Neural progenitor cell (in vitro differentiated cells): Measurements from ENCODE around the gene FCSK. TPM values are rescaled to one million over a fixed set of nuclear protein-coding genes. Genes with fewer than 3 reads are reported as not detected.
A peak's percentile ranks its signal among the peaks of the same experiment; 100 is the strongest.

Experiments used
- DNase-seq: peaks from one replicate; pipeline ENCODE4 v3.0.0-alpha.2; 2016; ENCODE audit warnings: low spot score
- H2AFZ ChIP-seq: fragments of 200-600 bp; sonication (generic); replicated peaks from 2 replicates; pipeline ENCODE4 v1.6.1; 2016; ENCODE audit warnings: antibody characterized with exemption
- H3F3A ChIP-seq: fragments of 200-600 bp; sonication (generic); 2 replicates; pipeline ENCODE4 v1.6.1; 2016; ENCODE audit warnings: antibody characterized with exemption, low read depth
- H3K27ac ChIP-seq: fragments of 200-600 bp; sonication (generic); 2 replicates; pipeline ENCODE4 v1.5.1; 2016; ENCODE audit warnings: mild to moderate bottlenecking
- H3K27me3 ChIP-seq: fragments of 200-600 bp; sonication (generic); 2 replicates; pipeline ENCODE4 v1.6.1; 2016; ENCODE audit warnings: mild to moderate bottlenecking, moderate library complexity
- H3K36me3 ChIP-seq: fragments of 200-600 bp; sonication (generic); 2 replicates; pipeline ENCODE4 v1.5.1; 2016
- H3K4me1 ChIP-seq: fragments of 200-600 bp; sonication (generic); 2 replicates; pipeline ENCODE4 v1.6.1; 2016; ENCODE audit warnings: mixed run types
- H3K4me2 ChIP-seq: fragments of 200-600 bp; sonication (generic); 2 replicates; pipeline ENCODE4 v1.6.1; 2016
- H3K4me3 ChIP-seq: fragments of 200-600 bp; sonication (generic); 2 replicates; pipeline ENCODE4 v1.5.1; 2016
- H3K79me2 ChIP-seq: fragments of 200-600 bp; sonication (generic); 2 replicates; pipeline ENCODE4 v1.6.1; 2016; ENCODE audit warnings: low read depth
- H3K9ac ChIP-seq: fragments of 200-600 bp; sonication (generic); 2 replicates; pipeline ENCODE4 v1.6.1; 2016
- H3K9me3 ChIP-seq: fragments of 200-600 bp; sonication (generic); 2 replicates; pipeline ENCODE4 v1.5.1; 2016; ENCODE audit warnings: low read depth
- H4K20me1 ChIP-seq: fragments of 200-600 bp; sonication (generic); 2 replicates; pipeline ENCODE4 v1.6.1; 2016; ENCODE audit warnings: low read depth
- H3K27ac Mint-ChIP-seq: 3 replicates; pipeline ENCODE4 v1.8.0; 2021; ENCODE audit warnings: mixed read lengths
- H3K27me3 Mint-ChIP-seq: 2 replicates; pipeline ENCODE4 v1.8.0; 2022; ENCODE audit warnings: low read depth, mild to moderate bottlenecking, inconsistent platforms, moderate library complexity, mixed read lengths; ENCODE audit not compliant: insufficient read depth
- H3K36me3 Mint-ChIP-seq: 3 replicates; pipeline ENCODE4 v1.8.0; 2021; ENCODE audit warnings: mixed read lengths
- H3K4me1 Mint-ChIP-seq: 3 replicates; pipeline ENCODE4 v1.8.0; 2021; ENCODE audit warnings: mixed read lengths
- H3K4me3 Mint-ChIP-seq: 3 replicates; pipeline ENCODE4 v1.8.0; 2021; ENCODE audit warnings: mild to moderate bottlenecking, moderate library complexity, mixed read lengths
- H3K9me3 Mint-ChIP-seq: 3 replicates; pipeline ENCODE4 v1.8.0; 2020; ENCODE audit warnings: mixed read lengths
- CTCF ChIP-seq: fragments of 200-600 bp; sonication (generic); IDR thresholded peaks from 2 replicates; pipeline ENCODE4 v1.5.1; 2017; ENCODE audit warnings: antibody characterized with exemption, mild to moderate bottlenecking
- EZH2 ChIP-seq: fragments of 200-600 bp; sonication (generic); IDR thresholded peaks from 2 replicates; pipeline ENCODE4 v1.6.1; 2017; ENCODE audit warnings: antibody characterized with exemption, mild to moderate bottlenecking, moderate library complexity
- EZH2phosphoT487 ChIP-seq: fragments of 200-600 bp; sonication (generic); IDR thresholded peaks from 2 replicates; pipeline ENCODE4 v1.6.1; 2017; ENCODE audit warnings: antibody characterized with exemption
- total RNA-seq: library from RNA; depleted of rRNA; stranded (reverse); fragments of >200 nt; gene quantifications from 2 replicates; pipeline ENCODE4 v1.2.3, GENCODE V29; 2015; ENCODE audit warnings: low replicate concordance

The FCSK gene
- total RNA-seq, 1 donor from 2014 or later = 11.0 TPM

- no peak overlapping the region for H3K27ac ChIP-seq
Measured at GRCh38 chr16:70418274-70418992, 36.0 kb upstream of the FCSK start.

GRCh38 chr16:70418993-70419318 is 35.4 kb upstream of the FCSK start:
- H3K4me1 Mint-ChIP-seq = peaks cover 34% of the 10 kb centered on the region
- H3K27me3 Mint-ChIP-seq = no peaks in the 10 kb centered on the region
- Histone ChIP-seq H4K20me1 (peaks cover 57% of the 10 kb centered on the region), H3K36me3 (no peaks in the 10 kb centered on the region), H3K4me1 (peaks cover 20% of the 10 kb centered on the region), H3K9me3 (no peaks in the 10 kb centered on the region), H3K27me3 (no peaks in the 10 kb centered on the region), H3K9ac (no peak overlapping the region), H3F3A (no peaks in the 10 kb centered on the region), H3K4me2 (no peak overlapping the region), H3K4me3 (no peak overlapping the region), H3K79me2 (peaks cover 54% of the 10 kb centered on the region), H3K27ac (no peak overlapping the region), H2AFZ (no peak overlapping the region)
- H3K36me3 Mint-ChIP-seq = peaks cover 8% of the 10 kb centered on the region
- H3K4me3 Mint-ChIP-seq = no peak overlapping the region
- DNase-seq = no peak
- no peak overlapping the region for H3K27ac Mint-ChIP-seq
- no peak for TF ChIP-seq EZH2phosphoT487
- H3K9me3 Mint-ChIP-seq = no peaks in the 10 kb centered on the region

More at GRCh38 chr16:70418274-70418992, 36.0 kb upstream of the FCSK start:
- TF ChIP-seq CTCF (no peak), EZH2 (no peak), EZH2phosphoT487 (no peak)
- Histone ChIP-seq H4K20me1 (peaks cover 57% of the 10 kb centered on the region), H3K27me3 (no peaks in the 10 kb centered on the region), H3K4me3 (no peak overlapping the region), H3K9ac (no peak overlapping the region), H3K79me2 (peaks cover 49% of the 10 kb centered on the region), H3F3A (no peaks in the 10 kb centered on the region), H3K9me3 (no peaks in the 10 kb centered on the region), H3K4me2 (no peak overlapping the region), H2AFZ (no peak overlapping the region), H3K36me3 (no peaks in the 10 kb centered on the region), H3K4me1 (peaks cover 20% of the 10 kb centered on the region)
- peak overlapping the region; percentile 42 for H3K27ac Mint-ChIP-seq
- no peaks in the 10 kb centered on the region for H3K9me3 Mint-ChIP-seq
- no peak for DNase-seq
- H3K4me3 Mint-ChIP-seq = no peak overlapping the region
- H3K36me3 Mint-ChIP-seq = peaks cover 8% of the 10 kb centered on the region
- no peaks in the 10 kb centered on the region for H3K27me3 Mint-ChIP-seq
- H3K4me1 Mint-ChIP-seq = peaks cover 34% of the 10 kb centered on the region

- no peak overlapping the region for H3K9ac ChIP-seq
- H3K4me1 ChIP-seq = peaks cover 20% of the 10 kb centered on the region
- H3K4me3 Mint-ChIP-seq = no peak overlapping the region
- H3K36me3 ChIP-seq = no peaks in the 10 kb centered on the region
- no peak overlapping the region for H3K27ac ChIP-seq
- no peak for TF ChIP-seq CTCF
- no peak for TF ChIP-seq EZH2phosphoT487
- no peak for TF ChIP-seq EZH2
- H3K9me3 Mint-ChIP-seq = no peaks in the 10 kb centered on the region
- no peaks in the 10 kb centered on the region for H3K27me3 ChIP-seq
- no peak overlapping the region for H2AFZ ChIP-seq
- peaks cover 54% of the 10 kb centered on the region for H4K20me1 ChIP-seq
- H3K9me3 ChIP-seq = no peaks in the 10 kb centered on the region
- H3K79me2 ChIP-seq = peaks cover 61% of the 10 kb centered on the region
- H3F3A ChIP-seq = no peaks in the 10 kb centered on the region
- no peak overlapping the region for H3K27ac Mint-ChIP-seq
- peaks cover 34% of the 10 kb centered on the region for H3K4me1 Mint-ChIP-seq
- DNase-seq = no peak
- no peak overlapping the region for H3K4me2 ChIP-seq
- H3K27me3 Mint-ChIP-seq = no peaks in the 10 kb centered on the region
- H3K4me3 ChIP-seq = no peak overlapping the region
- peaks cover 6% of the 10 kb centered on the region for H3K36me3 Mint-ChIP-seq
Measured at GRCh38 chr16:70419384-70420327, 34.7 kb upstream of the FCSK start.
